Activated T-helper 1 cell treated with anti-CD3 and anti-CD28 coated beads, Interleukin-12 subunit alpha, Interleukin-12 subunit beta, Interleukin-2, Interleukin-4 antibody, amounts not matched to agents 30 ng/mL and 10 ng/mL and 1 ng/mL, durations not matched to agents 14 hours and 24 hours and 36 hours (primary cell): Measurements from ENCODE around the gene POLR3F. TPM values are rescaled to one million over a fixed set of nuclear protein-coding genes. Genes with fewer than 3 reads are reported as not detected.
"Not testable (repeated sequence)": the region's sequence is repeated elsewhere in the genome, so short reads cannot be mapped to it uniquely, and the experiment has no call there.

Experiments used
- DNase-seq: peaks from one replicate; pipeline ENCODE4 v3.0.0; 2021; ENCODE audit warnings: low spot score
- H3K27ac Mint-ChIP-seq: one replicate; pipeline ENCODE4 v1.8.0; 2021; ENCODE audit warnings: mild to moderate bottlenecking, mixed read lengths
- H3K27me3 Mint-ChIP-seq: one replicate; pipeline ENCODE4 v1.8.0; 2022; ENCODE audit warnings: mild to moderate bottlenecking, moderate library complexity, mixed read lengths; ENCODE audit not compliant: insufficient read depth
- H3K36me3 Mint-ChIP-seq: one replicate; pipeline ENCODE4 v1.8.0; 2021; ENCODE audit warnings: low read depth, mixed read lengths
- H3K4me1 Mint-ChIP-seq: one replicate; pipeline ENCODE4 v1.8.0; 2021; ENCODE audit warnings: low read depth, mixed read lengths
- H3K4me3 Mint-ChIP-seq: one replicate; pipeline ENCODE4 v1.8.0; 2021; ENCODE audit warnings: mild to moderate bottlenecking, moderate library complexity, mixed read lengths
- H3K9me3 Mint-ChIP-seq: one replicate; pipeline ENCODE4 v1.8.0; 2021; ENCODE audit warnings: mixed read lengths
- intact Hi-C: fragments of 100-400 bp; cut with micrococcal nuclease; formaldehyde crosslinking; loops from one replicate; pipeline ENCODE4 v1.15.1; 2024
- total RNA-seq: library from RNA; stranded (reverse); gene quantifications from 2 replicates; pipeline ENCODE4 v1.2.3, GENCODE V29; 2022

Gene POLR3F
- total RNA-seq, 1 donor from 2014 or later: 13.4 TPM

DNA sequence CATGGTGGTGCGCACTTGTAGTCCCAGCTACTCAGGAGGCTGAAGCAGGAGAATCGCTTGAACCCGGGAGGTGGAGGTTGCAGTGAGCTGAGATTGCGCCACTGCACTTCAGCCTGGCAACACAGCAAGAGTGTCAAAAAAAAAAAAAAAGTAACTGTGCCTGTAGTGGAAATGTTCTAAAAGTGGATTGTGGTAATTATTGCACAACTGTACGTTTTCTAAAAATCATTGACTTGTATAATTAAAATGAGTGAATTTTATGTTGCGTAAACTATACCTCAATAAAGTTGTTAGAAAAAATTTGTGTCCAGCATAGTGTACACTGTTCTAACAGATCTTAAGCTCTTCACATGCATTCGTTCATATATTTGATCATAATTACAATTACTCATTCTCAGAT is 46.0 kb downstream of the POLR3F start:
- Mint-ChIP-seq H3K4me3 (no peak overlapping the region), H3K36me3 (peaks cover 32% of the 10 kb centered on the region), H3K4me1 (peaks cover 36% of the 10 kb centered on the region), H3K9me3 (no peaks in the 10 kb centered on the region), H3K27ac (no peak overlapping the region), H3K27me3 (no peaks in the 10 kb centered on the region)
- intact Hi-C loops: no loop called here
- DNase-seq: no peak

GRCh38 chr20:18514127-18514526 is 46.9 kb downstream of the POLR3F start:
- Mint-ChIP-seq H3K9me3 (no peaks in the 10 kb centered on the region), H3K4me3 (no peak overlapping the region), H3K27me3 (no peaks in the 10 kb centered on the region), H3K36me3 (peaks cover 30% of the 10 kb centered on the region), H3K4me1 (peaks cover 29% of the 10 kb centered on the region), H3K27ac (no peak overlapping the region)
- DNase-seq: no peak
- intact Hi-C loops: no loop called here

- Mint-ChIP-seq H3K27ac (no peak overlapping the region), H3K27me3 (no peaks in the 10 kb centered on the region), H3K4me1 (peaks cover 14% of the 10 kb centered on the region), H3K36me3 (peaks cover 19% of the 10 kb centered on the region), H3K9me3 (no peaks in the 10 kb centered on the region), H3K4me3 (no peak overlapping the region)
- no peak for DNase-seq
- intact Hi-C loops: no loop called here
Measured at GRCh38 chr20:18515973-18516372, 48.8 kb downstream of the POLR3F start.

- DNase-seq, intact Hi-C loops, H3K9me3 Mint-ChIP-seq, H3K27me3 Mint-ChIP-seq, H3K4me1 Mint-ChIP-seq, H3K27ac Mint-ChIP-seq, H3K4me3 Mint-ChIP-seq: not testable (repeated sequence)
- H3K36me3 Mint-ChIP-seq: peaks cover 19% of the 10 kb centered on the region
Measured at GRCh38 chr20:18522066-18522465, 54.9 kb downstream of the POLR3F start.

- Mint-ChIP-seq H3K4me1 (no peaks in the 10 kb centered on the region), H3K36me3 (peaks cover 25% of the 10 kb centered on the region), H3K27me3 (no peaks in the 10 kb centered on the region), H3K27ac (no peak overlapping the region), H3K4me3 (no peak overlapping the region), H3K9me3 (no peaks in the 10 kb centered on the region)
- intact Hi-C loops: no loop called here
- DNase-seq: no peak
Measured at GRCh38 chr20:18523066-18523465, 55.9 kb downstream of the POLR3F start.

- Mint-ChIP-seq H3K4me3 (no peak overlapping the region), H3K4me1 (no peaks in the 10 kb centered on the region), H3K36me3 (peaks cover 39% of the 10 kb centered on the region), H3K9me3 (no peaks in the 10 kb centered on the region), H3K27me3 (no peaks in the 10 kb centered on the region), H3K27ac (no peak overlapping the region)
- intact Hi-C loops: no loop called here
- no peak for DNase-seq
Measured at GRCh38 chr20:18524646-18525045, 57.5 kb downstream of the POLR3F start.

DNA sequence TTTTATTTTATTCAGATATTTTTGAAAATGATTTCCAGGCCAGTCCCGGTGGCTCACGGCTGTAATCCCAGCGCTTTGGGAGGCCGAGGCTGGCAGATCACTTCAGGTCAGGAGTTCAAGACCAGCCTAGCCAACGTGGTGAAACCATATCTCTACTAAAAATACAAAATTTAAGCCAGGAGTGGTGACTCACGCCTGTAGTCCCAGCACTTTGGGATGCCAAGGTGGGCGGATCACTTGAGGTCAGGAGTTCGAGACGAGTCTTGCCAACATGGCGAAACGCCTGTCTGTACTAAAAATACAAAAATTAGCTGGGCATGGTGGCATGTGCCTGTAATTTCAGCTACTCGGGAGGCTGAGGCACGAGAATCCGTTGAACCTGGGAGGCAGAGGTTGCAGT is 59.6 kb downstream of the POLR3F start:
- H3K27ac Mint-ChIP-seq, H3K4me1 Mint-ChIP-seq, DNase-seq, H3K4me3 Mint-ChIP-seq, intact Hi-C loops, H3K27me3 Mint-ChIP-seq, H3K9me3 Mint-ChIP-seq: not testable (repeated sequence)
- H3K36me3 Mint-ChIP-seq: peaks cover 52% of the 10 kb centered on the region

DNA sequence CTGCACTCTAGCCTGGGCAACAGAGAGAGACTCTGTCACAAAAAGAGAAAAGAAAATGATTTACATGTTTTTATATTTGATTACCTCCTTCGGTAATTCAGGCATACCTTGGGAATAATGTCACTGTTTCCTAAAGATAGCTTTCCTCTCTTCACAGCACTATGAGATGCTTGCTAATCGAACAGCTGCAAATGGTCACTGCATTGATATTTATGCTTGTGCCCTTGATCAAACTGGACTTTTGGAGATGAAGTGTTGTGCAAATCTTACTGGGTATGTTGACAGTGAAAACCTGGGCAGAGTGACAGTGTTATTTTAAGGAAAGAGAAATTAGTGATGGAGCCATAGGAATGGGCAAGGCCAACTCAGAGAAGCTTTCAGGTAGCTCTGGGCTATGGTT is 60.1 kb downstream of the POLR3F start:
- H3K36me3 Mint-ChIP-seq: peaks cover 57% of the 10 kb centered on the region
- intact Hi-C loops: no loop called here
- no peak overlapping the region for H3K27ac Mint-ChIP-seq
- DNase-seq: no peak
- H3K4me3 Mint-ChIP-seq: no peak overlapping the region
- no peaks in the 10 kb centered on the region for H3K9me3 Mint-ChIP-seq
- no peaks in the 10 kb centered on the region for H3K27me3 Mint-ChIP-seq
- no peaks in the 10 kb centered on the region for H3K4me1 Mint-ChIP-seq

DNA sequence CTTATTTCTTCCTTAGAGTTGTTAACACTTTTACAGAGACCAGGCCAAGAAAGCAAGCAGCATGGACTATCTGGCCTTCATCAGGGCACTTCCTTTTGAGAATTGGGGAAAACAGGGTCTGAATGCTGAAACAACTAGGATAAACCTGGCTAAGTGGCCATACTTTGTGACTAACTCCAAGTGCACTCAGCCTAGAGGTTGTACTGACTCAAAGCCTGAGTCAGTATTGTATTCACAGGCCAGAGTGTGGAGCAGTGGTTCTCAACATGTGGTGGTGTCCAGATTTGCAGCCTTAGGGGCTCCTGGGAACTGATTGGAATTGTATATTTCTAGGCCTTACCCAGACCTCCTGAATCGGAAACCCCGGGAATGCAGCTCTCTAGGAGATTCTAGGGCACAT is 60.6 kb downstream of the POLR3F start:
- H3K4me1 Mint-ChIP-seq: no peaks in the 10 kb centered on the region
- intact Hi-C loops: no loop called here
- H3K27ac Mint-ChIP-seq: no peak overlapping the region
- no peaks in the 10 kb centered on the region for H3K27me3 Mint-ChIP-seq
- H3K4me3 Mint-ChIP-seq: no peak overlapping the region
- H3K9me3 Mint-ChIP-seq: no peaks in the 10 kb centered on the region
- peaks cover 62% of the 10 kb centered on the region for H3K36me3 Mint-ChIP-seq
- DNase-seq: no peak

- no peak for DNase-seq
- intact Hi-C loops: no loop called here
- Mint-ChIP-seq H3K9me3 (no peaks in the 10 kb centered on the region), H3K27ac (no peak overlapping the region), H3K36me3 (peaks cover 67% of the 10 kb centered on the region), H3K4me1 (no peaks in the 10 kb centered on the region), H3K4me3 (no peak overlapping the region), H3K27me3 (no peaks in the 10 kb centered on the region)
Measured at GRCh38 chr20:18529041-18529440, 61.9 kb downstream of the POLR3F start.

GRCh38 chr20:18532626-18533025 is 65.4 kb downstream of the POLR3F start:
- no peak for DNase-seq
- Mint-ChIP-seq H3K4me3 (no peak overlapping the region), H3K4me1 (no peaks in the 10 kb centered on the region), H3K27ac (no peak overlapping the region), H3K36me3 (peaks cover 69% of the 10 kb centered on the region), H3K9me3 (no peaks in the 10 kb centered on the region), H3K27me3 (no peaks in the 10 kb centered on the region)
- intact Hi-C loops: no loop called here

DNA sequence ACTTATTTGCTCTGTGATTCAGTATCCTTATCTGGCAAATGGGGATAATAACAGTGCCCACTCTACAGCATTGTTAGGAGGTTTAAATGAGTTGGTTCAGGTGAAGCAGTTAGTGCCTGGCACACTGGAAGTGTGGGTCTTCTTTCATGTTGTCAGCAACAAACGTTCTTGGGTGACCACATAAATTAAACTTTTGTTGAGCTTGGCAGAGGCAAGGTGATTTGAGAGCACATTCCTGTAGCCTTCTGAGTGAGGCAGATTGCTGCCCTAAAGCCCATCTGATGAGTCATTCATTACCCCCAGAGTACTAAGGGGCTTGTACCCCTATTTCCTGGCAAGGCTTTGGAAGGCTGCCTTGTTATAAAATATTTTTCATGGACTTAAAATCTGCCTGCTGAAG is 66.3 kb downstream of the POLR3F start:
- no peaks in the 10 kb centered on the region for H3K4me1 Mint-ChIP-seq
- no peaks in the 10 kb centered on the region for H3K9me3 Mint-ChIP-seq
- H3K27ac Mint-ChIP-seq: no peak overlapping the region
- no peak overlapping the region for H3K4me3 Mint-ChIP-seq
- no peak for DNase-seq
- H3K36me3 Mint-ChIP-seq: peaks cover 67% of the 10 kb centered on the region
- H3K27me3 Mint-ChIP-seq: no peaks in the 10 kb centered on the region
- intact Hi-C loops: no loop called here

DNA sequence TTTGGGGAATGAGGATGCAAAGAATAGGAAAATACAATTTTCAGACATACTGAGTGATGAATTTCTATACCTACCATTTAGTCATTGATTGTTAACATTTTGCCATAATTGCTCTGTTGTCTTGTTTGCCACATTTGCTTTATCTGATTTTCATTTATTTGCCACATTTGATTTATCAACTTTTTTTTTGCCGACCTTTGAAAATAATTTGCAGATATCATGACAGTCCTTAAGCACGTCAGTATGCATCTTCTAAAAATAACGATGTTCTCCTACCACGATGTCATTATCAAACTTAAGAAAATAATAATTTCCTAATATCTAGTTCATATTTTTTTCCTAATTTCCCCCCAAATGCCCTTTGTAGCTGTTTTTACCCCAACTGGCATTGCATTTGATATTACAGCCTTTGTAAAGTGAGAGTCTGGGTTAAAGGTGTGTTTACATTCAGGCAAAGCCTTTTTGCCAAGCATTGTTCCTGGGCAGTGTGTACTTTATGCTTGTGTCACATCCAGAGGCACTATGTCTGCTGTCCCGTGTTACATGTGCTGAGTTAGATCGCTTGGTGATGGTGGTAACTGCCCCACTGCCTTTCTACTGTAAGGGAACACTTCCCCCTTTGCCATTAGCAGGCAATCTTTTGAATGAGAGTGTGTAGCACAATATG is 66.9 kb downstream of the POLR3F start:
- no peaks in the 10 kb centered on the region for H3K4me1 Mint-ChIP-seq
- intact Hi-C loops: no loop called here
- DNase-seq: no peak
- H3K4me3 Mint-ChIP-seq: no peak overlapping the region
- H3K27me3 Mint-ChIP-seq: no peaks in the 10 kb centered on the region
- no peaks in the 10 kb centered on the region for H3K9me3 Mint-ChIP-seq
- peaks cover 62% of the 10 kb centered on the region for H3K36me3 Mint-ChIP-seq
- no peak overlapping the region for H3K27ac Mint-ChIP-seq
